GM19397 (cell line): Measurements from ENCODE around the gene WWOX.

ENCODE experiments used
- ATAC-seq: cut with Tn5 transposase; IDR thresholded peaks from one replicate; pipeline ENCODE4 v1.9.1; 2021; ENCODE audit warnings: mild to moderate bottlenecking, moderate library complexity; ENCODE audit not compliant: unreplicated experiment

WWOX gene

DNA sequence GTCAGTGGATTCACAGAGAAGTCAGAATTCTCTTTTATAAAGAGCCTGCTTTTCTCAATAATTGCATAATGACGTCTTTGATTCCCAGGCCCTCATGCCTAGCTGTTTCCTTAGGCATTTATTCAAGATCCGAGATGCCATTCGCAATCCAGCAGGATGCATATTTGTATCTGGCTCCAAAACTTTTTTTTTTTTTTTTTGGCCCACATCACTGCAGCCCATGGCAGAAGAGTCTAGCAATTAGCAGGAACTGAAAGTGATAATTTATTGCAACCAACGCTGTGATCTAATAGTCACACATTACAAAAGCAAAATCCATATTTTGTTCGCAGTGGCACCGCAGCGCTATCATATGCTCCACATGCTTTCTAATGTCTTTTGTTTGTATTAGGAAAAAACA is 997.7 kb downstream of the WWOX start:
- no peak for ATAC-seq

DNA sequence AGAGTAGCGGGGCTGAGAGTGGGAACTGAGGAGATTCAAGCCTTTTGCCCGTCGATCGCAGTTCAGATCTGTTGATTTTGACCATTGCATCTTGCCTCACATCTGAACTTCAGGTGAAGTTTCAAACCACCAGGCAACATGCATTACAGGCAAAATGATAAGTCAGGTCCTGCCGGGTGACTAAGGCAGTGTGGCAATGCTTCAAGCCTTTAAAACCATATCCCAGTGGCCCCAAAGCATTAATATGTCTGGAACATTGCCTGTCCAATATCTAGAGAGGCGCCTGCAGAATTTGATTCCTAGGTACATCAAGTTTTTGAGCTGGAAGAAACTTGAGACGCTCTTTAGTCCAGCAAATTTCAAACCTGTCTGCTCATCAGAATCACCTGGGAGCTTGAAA is 998.3 kb downstream of the WWOX start:
- no peak for ATAC-seq

DNA sequence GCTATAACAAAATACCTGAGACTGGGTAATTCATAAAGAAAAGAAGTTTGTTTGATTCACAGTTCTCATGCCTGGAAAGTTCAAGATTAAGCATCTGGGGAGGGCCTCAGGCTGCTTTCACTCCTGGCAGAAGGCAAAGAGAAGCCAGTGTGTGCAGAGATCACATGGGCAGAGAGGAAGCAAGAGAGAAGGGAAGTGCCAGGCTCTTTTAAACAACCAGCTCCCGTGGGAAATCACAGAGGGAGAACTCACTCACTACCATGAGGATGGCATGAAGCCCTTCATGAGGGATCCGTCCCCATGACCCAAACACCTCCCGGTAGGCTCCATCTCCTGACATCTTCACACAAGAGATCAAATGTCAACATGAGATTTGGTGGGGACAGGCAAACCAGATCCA is 999.5 kb downstream of the WWOX start:
- no peak for ATAC-seq

DNA sequence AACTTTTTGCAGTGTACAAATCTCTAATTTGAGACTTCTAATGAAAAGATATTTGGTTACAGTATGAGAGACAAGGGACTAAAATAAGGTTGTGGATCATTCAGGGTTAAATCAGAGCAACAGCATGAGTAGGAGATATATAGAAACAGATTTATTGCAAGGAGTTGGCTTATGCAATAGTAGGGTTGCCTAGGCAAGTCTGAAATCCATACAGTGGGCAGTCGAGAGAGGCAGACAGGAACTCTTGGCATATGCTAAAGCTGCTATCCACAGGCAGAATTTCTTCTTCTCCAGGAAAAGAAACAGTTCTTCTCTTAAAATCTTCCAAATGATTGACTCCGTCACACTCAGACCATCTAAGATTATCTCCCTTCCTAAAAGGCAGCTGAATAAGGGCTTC is 1000.3 kb downstream of the WWOX start:
- ATAC-seq: no peak

DNA sequence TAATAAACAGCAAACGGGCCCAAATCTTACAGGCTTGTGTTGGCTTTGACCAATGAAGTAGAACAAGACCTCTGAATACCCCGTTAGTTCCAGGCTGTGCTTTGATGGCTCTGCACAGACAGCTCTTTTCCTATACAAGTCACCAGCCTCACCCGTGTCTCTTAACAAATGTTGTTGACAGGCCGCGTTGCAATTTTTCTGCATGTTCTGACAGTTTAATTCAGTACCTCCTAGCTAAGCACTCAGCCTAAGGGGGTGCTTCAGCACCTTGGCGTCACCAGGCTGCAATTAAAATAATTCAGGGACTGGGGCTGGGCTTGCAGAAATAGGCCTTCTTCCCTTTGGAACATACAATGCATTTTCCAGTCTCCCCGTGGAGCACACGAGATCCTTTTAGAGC is 1001.0 kb downstream of the WWOX start:
- no peak for ATAC-seq

DNA sequence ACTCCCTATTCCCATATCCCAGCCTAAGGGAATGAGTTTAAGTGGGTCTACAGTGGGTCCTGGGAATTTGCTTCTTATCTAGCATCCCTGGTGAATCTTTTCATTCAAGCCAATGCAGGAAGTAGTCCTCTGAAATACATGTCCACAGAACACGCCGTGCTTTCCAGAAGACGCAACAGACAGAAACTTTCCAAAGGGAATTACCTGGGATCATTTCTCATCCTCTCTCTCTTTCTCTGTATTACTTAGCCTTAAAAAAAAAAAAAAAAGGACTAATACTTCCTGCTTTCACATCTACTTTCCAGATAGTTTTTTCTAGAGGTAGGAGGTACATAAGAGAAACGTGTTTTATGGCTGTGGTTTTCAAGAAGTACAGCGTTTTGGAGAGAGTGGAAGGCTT is 1002.0 kb downstream of the WWOX start:
- no peak for ATAC-seq

DNA sequence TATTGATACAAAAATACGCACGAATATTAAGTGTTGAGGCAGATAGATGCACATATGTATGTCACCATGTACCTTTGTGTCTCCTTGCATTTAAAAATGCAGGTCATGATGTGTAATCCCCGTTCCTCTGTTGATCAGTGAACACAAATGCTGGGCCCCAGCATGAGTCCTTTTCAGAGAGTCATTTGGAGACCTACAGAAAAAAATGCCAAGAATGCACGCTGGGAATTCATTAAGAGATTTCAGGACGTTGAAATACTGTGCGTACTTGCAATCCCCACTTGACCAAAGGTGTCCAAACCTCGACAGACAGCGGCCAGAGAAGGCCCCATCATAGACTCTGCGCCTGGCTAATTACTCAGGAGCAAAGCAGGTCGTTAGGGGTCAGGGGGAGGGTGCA is 1005.1 kb downstream of the WWOX start:
- ATAC-seq: no peak

DNA sequence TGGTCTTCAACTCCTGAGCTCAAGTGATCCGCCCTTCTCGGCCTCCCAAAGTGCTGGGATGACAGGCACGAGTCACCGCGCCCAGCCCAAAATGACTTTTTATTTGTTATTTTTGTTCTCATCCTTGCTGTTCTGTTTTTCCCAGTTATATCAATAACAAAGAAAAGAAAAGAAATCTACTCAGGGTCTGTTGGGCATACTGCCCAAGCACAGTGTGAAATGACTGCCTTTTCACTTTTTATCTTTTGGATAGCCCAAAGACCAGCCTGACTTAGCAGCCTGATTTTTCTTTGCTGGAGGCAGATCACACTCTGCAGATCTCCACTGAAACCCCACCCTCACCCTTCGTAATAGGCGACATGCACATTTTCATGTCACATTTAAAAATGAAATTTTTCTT is 1007.8 kb downstream of the WWOX start:
- no peak for ATAC-seq

DNA sequence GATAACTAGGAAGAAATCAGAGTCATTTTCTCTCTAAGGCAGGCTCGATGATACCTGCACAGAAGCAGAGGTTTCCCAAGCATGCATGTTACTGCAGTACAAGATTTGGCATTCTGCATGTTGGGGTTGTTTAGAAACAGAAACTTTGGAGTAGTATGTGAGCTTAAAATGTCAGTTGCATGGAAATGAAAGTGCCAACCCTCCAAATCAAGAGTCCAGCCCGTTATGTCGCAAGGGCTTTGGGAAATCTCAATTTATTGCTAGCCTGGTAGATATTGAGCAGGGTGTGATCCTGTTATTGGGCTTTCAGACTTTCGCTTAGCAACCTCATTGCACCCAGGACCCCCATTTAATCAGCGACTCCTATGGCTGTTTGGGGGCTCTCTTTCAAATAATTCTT is 1010.3 kb downstream of the WWOX start:
- ATAC-seq: no peak

DNA sequence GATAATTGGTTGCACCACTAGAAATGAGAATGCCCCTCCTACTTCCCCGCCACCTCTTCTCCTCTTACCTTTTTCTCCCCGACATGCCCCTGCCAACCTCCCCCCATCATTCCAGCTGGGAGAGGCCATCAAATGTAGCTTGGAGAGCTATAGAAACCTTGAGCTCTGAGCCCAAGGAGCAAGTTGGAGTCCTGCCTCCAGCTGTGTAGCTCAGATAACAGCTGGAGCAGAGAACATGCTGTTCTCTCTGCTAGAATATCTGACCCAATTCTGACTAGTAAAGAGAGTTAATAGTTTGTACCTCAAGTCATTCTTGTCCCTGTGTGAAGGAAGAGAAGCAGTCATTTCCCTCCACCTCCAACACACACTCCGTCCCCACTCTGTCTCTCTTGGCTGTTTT is 1010.8 kb downstream of the WWOX start:
- no peak for ATAC-seq

DNA sequence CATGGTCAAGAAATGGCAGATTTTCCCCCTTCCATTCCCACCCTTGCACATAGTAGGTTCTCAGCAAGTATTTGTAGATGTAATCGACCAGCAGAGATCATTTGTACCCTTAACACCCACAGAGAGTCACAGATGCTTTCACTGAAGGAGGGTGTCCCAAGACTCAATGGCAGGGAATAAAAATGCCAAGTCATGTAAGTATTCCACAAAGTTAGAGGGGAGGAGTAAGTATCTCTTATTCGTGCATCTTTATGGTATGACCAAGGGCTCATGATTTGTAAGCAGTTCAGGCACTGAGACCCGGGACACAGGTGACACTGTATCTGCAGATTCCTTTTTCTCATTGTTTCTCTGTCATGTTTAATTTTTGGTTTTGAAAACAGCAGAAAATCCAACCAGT is 1011.5 kb downstream of the WWOX start:
- ATAC-seq: no peak

DNA sequence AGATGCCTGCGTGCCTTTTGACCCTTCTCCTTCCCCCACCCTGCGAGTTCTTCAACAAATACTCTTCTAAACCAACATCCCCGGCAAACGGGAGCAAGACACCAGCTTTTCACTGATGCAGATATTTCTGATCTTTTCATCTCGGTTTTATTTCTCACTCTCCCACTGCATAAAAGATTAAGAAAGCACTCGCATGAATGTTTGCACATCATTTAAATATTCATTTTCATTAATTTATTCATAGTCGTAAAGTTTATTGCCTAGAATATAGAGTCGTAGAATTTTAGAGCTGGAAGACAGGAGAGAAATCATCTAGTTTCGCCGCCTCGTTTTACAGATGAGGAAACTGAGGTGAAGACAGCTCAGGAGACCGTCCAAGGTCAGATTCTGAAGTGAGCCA is 1013.0 kb downstream of the WWOX start:
- no peak for ATAC-seq

DNA sequence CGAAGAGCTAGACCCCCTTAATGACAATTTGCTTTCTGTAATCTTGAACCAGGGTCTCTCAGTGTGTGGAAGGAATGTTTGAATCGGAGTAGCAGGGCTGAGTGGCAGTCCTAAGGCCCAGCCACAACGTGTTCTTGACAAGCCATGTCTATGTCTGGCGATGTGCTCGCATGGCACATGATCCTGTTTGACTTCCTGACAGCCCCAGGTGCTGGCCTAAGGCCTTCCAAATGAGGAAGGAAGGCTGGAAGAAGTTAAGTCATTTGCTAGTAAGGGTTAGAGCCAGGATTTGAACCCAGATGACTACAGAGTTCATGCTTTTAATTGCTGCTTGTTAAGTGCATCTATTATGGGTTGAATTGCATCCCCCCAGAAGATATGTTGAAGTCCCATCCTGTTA is 1014.4 kb downstream of the WWOX start:
- no peak for ATAC-seq

DNA sequence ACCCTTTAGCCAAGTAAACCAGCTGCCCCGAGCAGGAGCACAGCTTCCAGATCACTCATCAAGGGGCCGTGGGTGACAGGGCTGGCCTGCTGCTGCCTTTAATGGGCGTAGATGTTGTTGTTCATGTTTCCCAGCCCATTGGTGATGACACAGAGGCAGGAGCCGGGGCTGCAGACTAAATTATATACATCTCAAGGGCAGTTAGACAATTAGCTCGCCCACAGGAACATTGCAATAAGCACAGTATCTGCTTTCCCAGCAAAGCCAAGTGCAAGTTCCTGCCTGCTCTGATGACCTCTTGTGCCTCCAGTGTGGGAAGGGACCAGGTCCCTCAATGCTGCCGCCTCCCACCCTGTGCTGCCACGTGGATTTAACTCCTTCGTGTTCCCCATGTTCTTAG is 1015.3 kb downstream of the WWOX start:
- no peak for ATAC-seq

DNA sequence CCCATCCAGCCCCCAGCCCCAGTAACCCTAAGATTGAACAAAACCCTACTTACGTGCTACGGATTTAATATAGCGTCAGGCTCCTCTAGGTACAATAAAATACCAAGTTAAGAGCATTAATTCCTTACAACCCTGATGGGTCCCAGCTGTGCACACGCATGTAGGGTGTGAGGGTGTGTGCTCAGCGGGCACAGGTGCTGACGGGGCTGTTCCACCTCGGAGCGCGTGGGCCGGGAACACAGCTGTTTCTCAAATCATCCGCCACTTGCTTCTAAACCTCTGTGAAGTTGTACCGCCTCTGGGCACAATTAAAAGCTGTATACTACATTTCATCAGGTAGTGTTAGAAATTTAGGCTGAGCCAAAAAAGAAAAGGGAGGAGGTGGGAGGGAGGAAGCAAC is 1022.5 kb downstream of the WWOX start:
- no peak for ATAC-seq

DNA sequence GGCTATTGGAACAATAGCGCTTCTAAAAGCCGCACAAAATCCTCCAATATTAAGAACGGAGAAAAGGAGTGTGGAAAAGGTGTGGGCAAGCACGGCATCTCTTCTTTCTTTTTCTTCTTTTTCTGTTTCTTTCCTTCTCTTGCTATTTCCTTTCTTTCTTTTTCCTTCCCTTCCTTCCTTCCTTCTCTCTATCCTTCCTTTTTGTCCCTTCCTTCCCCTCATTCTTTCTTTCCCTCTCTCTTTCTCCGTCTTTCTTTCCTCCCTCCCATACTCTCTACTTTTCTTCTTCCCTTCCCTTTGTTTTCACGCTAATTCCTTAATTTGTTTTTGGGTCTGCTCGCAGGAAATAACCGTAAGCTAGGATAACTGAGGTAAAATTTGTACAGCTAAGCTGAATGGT is 1022.9 kb downstream of the WWOX start:
- ATAC-seq: no peak

DNA sequence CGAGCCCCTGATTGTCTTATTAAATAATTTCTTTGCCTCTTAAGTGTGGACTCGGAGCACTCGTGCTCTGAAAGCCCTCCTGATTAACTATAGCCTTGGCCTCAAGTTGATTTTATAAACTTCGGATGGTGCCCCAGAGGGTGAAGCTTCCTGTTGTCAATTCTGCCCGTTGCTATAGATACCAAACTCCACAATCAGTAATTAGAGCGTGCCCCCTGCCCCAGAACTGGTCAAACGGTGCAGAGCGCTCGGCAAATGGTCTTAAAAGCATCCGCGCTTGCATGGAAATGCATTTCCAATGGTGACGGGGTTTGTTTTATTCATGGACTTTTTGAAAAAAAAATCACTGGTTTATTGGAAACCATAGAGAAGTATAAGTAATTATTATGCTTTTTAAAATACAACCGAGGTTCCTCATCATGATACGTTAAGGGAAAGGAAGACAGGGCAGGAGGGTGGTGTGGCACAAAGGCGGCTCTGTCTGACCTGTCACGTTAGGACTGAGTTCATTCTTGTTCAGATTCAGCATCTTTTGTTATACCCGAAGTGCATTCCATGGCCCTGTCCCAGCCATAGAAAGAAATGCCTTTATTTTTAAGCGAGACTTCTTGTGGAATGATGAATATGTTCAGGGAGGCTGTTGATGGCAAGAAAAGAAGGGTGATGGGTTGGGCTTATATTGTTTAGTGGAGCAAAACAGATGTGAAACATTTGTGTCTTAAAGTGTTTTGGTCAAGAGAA is 1024.7 kb downstream of the WWOX start:
- ATAC-seq: no peak

DNA sequence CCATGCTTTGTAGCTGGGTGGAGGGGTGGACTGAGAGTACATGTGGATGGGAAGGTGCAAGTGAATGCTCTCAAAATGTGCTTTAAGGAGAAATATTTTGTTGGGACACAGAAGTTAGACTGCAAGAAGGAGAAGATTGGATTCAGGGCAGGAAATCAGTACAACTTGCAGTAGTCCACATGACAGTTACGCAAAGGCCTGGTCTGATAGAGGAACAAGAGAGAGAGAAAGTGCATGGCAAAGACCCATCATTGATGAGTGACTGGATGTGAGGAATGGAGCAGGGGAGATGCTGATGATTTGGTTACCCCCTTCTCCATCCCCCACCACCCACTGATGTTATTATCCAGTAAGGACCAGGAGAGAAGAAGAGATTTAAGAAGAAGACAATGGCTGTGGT is 1028.3 kb downstream of the WWOX start:
- no peak for ATAC-seq

DNA sequence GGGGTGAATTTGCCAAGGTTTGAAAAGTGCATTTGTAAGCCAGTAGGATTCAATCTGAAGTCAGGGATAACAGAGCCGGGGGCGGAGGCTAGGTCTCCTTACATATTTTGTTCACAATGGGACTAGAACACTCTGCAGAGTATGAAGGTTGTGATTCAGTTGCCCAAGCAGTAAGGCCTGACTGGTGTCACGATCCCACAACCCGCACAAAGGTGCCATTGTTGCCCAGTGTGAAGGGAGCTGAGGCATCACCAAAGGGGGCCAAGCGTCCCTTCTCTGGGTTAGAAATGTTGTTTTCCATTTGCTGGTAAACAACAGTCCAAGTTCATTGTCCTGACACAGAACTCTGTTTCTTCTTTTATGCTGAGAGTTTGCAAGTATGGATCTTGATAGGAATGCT is 1029.3 kb downstream of the WWOX start:
- no peak for ATAC-seq

DNA sequence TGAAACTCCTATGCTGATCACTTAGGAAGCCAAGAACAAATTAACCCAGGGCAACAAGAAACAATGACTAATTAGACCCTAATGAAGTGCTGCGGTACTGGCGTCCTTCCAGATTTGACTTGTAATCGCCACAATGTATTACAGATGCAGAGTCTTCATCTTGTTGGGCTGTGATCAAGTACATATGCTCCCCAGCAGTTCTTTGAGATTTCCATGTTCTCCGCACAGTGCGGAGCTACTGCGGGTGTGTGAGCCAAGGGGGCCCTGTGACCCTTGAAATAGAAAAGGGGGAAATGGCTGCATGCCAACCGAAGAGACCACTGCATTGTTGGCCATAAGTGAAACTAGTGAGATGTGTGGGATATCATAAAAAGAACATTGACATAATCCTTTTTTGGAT is 1031.2 kb downstream of the WWOX start:
- ATAC-seq: no peak

DNA sequence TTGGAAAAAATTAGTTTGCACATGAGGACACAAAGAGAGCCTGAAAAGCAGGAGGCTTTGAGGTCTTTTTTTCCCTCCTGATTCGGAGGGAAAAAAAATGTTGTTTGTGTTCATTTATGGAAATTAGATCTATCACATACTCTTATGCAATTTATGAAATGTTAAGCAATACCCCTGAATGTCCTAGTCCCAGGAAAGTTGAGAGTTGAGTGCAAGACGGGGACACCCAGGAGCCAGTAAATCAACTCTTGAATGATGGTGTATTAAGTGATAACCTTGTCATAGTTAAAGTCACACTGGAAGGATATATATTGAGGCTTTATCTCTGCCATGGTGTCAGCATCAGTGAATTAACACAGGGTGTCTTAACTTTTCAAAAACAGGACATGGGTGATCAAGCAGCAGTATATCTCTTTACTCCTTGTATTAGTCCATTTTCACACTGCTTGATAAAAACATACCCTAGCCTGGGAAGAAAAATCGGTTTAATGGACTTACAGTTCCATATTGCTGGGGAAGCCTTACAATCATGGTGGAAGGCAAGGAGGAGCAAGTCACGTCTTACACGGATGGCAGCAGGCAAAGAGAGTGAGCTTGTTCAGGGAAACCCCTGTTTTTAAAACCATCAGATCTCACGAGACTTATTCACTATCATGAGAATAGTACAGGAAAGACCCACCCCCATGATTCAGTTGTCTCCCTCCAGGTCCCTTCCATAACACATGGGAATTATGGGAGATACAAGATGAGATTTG is 1032.0 kb downstream of the WWOX start:
- no peak for ATAC-seq

DNA sequence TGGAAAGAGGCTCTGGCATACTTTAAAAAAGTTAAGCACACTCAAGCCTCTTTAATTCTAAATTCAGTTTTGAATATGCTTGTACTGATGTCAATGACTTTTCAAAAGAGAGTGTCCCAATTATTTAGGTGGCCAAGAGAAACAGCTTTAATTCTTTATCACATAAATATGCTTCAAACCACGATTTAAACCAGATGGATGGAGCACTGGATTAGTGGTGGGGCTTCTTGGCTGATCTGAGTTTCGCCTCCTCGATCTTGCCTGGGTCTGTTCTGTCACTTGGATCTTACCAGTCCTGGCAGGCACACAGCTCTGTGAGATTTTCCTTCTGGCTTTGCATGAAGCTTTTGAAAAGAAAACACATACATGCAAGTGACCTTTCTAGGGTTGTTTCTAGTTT is 1033.2 kb downstream of the WWOX start:
- no peak for ATAC-seq

DNA sequence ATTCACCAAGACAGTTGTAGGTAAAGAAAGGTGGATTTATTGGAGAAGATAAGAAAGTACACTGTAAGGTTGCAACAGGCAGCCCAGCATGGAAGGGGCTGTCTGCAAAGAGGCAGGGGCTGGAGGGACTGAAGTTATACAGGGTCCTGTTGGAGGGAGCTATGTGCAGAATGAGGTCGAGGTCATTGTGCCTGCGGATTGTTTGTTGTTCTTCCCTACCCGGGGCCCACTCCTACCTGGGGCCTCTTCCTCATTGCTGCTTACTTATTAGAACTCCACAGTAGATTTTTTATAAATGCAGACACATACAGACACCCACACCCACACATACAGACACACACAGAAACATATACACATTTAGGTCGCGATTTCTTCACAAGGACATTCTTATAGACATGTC is 1034.8 kb downstream of the WWOX start:
- no peak for ATAC-seq
